GM18861 (cell line): ENCODE measurements around the gene DPEP2NB.
"Not testable (repeated sequence)": the region's sequence is repeated elsewhere in the genome, so short reads cannot be mapped to it uniquely, and the experiment has no call there.

ENCODE experiments used
- ATAC-seq: cut with Tn5 transposase; IDR thresholded peaks from one replicate; pipeline ENCODE4 v1.9.1; 2021; ENCODE audit not compliant: unreplicated experiment

Gene DPEP2NB

DNA sequence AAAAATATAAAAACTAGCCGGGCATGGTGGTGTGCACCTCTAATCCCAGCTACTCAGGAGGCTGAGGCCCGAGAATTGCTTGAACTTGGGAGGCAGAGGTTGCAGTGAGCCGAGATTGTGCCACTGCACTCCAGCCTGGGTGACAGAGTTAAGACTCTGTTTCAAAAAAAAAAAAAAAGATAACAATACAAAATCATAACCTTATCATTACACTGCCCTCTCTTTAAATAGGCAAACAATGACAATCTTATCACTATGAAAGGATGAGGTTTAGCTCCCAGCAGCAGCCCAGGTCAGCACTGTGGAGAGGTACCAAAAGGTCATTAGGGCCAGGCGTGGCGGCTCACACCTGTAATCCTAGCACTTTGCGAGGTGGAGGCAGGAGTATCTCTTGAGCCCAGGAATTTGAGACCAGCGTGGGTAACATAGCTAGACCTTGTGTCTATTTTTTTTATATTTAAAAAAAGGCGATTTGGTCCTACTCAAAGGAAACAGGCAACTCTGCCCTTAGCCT is 3.5 kb upstream of the DPEP2NB start:
- ATAC-seq: no peak

DNA sequence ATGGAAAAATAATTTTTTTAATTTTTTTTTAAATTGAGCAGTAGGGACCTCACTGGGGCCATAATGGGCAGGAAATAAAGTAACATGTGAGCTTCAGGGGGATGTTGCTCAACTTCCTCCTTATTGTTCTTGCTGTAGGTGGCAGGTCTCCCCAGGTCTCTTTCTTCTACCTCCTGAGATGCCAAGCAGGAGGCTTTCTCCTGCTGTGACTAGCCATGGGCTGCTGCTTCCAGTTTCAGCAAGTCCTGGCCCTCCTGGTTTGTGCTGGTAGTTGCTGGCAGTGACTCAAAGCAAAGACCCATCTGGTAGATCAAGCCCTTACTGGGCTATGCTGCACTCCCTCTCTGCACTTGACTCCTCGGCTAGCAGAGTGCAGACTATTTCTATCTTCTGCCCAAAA is 2.3 kb downstream of the DPEP2NB start:
- ATAC-seq: no peak

DNA sequence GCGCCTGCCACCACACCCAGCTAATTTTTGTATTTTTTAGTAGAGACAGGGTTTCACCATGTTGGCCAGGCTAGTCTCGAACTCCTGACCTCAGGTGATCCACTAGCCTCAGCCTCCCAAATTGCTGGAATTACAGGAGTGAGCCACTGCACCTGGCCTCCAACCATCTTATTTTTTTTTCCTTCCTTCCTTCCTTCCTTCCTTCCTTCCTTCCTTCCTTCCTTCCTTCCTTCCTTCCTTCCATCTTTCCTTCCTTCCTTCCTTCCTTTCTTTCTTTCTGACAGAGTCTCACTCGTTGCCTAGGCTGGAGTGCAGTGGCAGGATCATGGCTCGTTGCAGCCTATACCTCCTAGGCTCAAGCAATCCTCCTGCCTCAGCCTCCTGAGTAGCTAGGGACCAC is 5.8 kb downstream of the DPEP2NB start:
- ATAC-seq: not testable (repeated sequence)

DNA sequence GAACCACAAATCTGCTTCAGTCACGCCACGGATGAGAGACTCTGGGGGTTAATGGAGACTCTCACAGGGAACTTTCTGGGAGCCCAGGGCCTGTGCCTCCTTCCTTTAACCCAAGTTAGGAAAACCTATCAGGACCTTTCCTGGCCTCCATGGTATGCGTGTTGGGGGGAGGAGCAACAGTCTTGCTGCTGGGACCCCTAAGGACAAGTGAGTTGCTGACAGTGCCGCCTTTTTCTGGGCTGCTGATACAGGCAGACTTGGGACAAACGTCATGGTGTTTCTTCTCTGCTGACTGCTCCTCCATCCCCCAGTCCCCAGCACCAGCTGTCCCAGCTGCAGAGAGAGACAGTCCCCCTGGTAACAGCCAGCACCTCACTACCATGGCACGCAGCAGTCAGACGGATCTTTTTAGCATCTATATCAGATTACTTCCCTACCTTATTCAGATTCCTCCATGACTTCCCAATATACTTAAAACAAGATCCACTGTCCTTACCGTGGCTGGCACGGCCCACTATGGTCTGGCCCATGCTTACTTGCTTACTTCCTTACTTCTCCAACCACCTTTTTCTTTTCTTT is 6.5 kb downstream of the DPEP2NB start:
- ATAC-seq: no peak

DNA sequence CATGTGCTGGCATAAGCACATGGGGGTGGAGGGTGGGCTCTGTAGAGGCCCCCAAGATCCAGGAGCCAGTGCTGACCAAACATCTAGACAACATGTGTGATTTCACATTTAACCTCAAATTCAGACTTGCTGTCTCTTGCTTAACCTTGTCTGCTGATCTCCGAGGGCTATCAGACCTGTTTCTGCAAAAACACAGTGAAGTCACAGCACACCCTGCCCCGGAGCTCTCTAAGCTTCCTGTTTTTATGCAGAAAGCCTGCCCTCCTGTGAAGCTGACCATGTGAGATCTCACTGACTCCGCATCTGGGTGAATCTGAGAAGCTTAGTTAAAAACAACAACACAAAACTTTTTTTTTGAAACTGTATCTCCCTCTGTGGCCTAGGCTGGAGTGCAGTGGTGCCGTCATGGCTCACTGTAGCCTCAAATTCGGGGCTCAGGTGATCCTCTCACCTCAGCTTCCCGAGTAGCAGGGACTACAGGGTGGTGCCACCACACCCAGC is 9.9 kb downstream of the DPEP2NB start:
- ATAC-seq: no peak

DNA sequence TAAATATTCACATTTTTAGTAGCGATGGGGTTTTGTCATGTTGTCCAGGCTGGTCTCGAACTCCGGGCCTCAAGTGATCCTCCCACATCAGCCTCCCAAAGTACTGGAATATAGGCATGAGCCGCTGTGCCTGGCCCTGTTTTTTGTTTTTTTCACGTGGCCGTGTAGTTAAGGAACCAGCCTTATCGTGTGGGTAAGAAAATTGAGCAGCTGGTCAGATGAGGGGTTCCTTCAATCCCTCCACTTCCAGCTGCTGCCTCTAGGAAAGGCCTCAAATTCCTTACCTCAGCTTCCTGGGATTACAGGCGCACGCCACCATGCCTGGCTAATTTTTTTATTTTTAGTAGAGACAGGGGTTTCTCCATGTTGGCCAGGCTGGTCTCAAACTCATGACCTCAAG is 10.5 kb downstream of the DPEP2NB start:
- ATAC-seq: no peak

GRCh38 chr16:68003031-68003430 is 12.7 kb downstream of the DPEP2NB start:
- ATAC-seq: no peak

GRCh38 chr16:68000450-68000849 is 15.3 kb downstream of the DPEP2NB start:
- no peak for ATAC-seq

DNA sequence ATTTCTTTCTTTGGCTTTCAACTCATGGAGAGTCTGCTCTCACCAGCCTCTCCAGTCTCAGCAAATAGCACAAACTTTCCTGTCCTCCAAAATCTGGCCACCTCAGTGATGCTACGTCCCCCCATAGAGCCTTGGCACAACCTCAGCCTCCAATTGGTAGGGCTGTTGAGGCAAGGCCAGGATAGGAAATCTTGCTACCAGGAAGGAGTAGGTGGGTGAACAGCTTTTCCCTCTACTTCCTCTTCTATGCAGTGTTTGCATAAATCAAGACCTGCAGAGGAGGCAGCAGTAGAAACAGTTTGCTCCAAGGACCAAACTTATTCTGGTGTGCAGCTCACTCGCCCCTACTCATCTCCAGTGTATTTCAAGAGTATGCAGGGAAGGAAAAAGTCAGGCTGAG is 15.7 kb downstream of the DPEP2NB start:
- no peak for ATAC-seq

DNA sequence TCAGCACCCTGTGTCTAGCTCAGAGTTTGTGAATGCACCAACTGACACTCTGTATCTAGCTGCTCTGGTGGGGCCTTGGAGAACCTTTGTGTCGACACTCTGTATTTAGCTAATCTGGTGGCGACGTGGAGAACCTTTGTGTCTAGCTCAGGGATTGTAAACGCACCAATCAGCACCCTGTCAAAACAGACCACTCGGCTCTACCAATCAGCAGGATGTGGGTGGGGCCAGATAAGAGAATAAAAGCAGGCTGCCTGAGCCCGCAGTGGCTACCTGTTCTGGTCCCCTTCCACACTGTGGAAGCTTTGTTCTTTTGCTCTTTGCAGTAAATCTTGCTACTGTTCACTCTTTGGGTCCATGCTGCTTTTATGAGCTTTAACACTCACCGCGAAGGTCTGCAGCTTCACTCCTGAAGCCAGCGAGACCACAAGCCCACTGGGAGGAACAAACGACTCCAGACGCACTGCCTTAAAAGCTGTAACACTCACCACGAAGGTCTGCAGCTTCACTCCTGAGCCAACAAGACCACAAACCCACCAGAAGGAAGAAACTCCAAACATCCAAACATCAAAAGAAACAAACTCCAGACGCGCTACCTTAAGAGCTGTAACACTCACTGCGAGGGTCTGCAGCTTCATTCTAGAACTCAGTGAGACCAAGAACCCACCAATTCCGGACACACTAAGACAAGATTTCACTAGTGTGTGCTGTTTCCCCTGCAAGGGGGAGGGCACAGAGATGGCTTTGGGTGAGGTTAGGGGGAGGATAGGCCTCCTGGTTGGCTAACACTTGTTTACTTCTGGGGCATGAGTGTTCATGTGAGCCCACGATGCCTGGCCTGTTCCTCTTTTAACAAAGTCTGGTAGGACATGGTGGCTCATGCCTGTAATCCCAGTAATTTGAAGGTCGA is 16.7 kb downstream of the DPEP2NB start, which contains the start of gene DPEP2:
DPEP2 (minus strand) TSS at position 706 of the 910 bp plus-strand sequence. CDS start 6,272 bp downstream, outside the sequence.
- ATAC-seq: not testable (repeated sequence)

- ATAC-seq: not testable (repeated sequence)
Observed at GRCh38 chr16:67998231-67998778, 17.4 kb downstream of the DPEP2NB start.

GRCh38 chr16:67996666-67997065 is 19.0 kb downstream of the DPEP2NB start:
- no peak for ATAC-seq

- ATAC-seq: no peak
Observed at GRCh38 chr16:67995423-67995822, 20.3 kb downstream of the DPEP2NB start.

- ATAC-seq: not testable (repeated sequence)
Observed at GRCh38 chr16:67994040-67994408, 21.7 kb downstream of the DPEP2NB start.

DNA sequence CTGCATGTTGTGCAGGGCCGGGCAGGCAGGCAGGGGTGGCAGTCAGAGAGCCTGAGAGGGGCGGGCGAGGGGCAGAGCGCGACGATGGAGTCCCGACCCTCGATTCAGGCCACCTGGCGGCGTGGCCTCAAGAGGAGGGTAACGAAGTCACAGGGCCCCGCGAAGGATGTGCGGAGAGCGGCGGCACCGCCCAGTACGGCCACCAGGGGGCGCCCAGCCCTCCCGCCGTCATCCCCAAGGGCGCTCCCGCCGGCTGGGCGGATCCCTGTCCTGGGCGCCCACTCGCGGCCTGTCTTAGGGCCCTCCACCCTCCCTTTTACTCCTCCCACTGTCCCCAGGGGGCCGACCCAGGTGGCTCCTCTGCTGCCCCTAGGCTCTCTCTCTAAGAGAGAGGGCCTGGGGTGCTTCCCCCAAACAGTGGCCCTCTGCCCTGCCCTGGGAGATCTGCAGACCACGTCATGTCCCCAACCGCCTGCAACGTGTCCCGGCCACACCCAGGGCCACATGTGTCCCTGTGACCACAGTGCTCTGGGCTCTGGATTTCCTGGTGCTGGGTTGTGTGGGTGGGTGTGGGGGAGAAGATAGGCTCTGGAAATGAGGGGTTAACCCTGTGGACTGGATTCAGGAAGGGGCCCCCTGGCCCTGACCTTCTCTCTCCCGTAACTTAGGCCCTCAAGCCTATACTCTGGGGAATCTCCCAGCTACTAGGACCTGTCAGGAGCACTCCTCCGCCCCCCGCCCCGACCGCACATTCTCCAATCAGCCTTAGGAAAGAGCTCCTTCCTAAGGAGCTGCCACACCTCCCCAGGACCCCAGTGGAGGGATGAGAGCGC is 22.3 kb downstream of the DPEP2NB start:
- peak; percentile 57 for ATAC-seq

DNA sequence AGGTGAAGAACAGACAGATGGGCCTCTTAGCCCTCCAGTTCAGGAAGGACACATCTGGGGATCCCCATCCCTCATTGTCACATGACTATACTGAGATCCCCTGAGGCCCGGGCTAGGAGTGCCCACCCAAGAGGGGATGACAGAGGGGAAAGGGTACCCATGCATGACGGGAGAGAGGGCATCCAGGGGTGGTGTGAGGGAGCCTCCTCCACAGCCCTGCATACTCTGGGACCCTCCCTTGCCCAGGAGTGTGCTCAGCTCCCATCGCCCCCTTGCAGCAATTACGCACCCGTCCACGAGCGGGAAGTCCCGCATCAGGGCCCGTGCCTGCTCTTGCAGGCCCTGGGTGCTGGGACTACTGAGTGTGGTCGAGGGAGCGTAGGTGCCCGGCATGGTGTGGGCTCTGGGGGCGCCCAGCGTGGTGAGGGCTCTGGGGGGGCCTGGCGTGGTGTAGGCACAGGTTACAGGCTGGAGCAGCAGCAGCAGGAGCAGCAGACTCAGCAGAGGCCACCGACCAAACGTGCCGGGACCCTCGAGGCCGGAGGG is 23.0 kb downstream of the DPEP2NB start:
- no peak for ATAC-seq

DNA sequence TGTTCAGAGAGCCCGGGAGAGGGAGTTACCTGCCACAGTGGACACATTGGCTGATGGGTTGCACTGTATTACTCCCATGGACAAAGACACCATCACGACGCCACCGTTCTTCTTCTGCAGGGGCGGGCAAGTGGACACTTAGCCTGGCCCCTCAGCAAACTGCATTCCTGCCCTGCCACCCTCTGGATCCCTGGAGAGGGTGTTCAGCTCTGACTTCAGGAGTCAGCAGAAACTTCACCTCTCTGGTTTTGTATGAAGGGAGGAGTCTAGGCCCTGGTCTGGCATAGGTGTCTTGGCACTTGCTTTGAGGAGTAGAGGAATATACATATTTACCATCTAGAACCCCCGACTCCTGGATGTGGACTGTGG is 25.7 kb downstream of the DPEP2NB start:
- no peak for ATAC-seq

GRCh38 chr16:67989322-67990017 is 26.2 kb downstream of the DPEP2NB start:
- no peak for ATAC-seq

DNA sequence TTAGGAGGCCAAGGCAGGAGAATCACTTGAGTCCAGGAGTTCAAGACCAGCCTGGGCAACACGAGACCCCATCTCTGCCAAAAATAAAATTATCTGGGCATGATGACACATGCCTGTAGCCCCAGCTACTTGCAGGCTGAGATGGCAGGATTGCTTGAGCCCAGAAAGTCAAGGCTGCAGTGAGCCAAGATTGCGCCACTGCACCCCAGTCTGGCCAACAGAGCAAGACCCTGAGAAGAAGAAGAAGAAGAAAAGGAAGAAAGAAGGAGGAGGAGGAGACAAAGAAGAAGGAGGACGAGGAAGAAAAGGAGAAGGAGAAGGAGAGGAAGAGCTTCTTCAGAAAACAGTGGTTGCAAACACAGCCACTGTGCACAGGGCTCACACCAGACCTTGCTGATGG is 27.0 kb downstream of the DPEP2NB start:
- no peak for ATAC-seq
